IPS DF 6.9 (cell line): ENCODE results near the gene RNF217.
"Not testable (repeated sequence)": the region's sequence is repeated elsewhere in the genome, so short reads cannot be mapped to it uniquely, and the experiment has no call there.

Experiments
- DNase-seq: peaks from one replicate; pipeline ENCODE4 v3.0.0-alpha.2; 2013; ENCODE audit warnings: low read depth, low spot score
- H3K27ac ChIP-seq: one replicate; pipeline ENCODE4 v1.5.1; 2013; ENCODE audit warnings: low read length, control low read depth
- H3K27me3 ChIP-seq: 2 replicates; pipeline ENCODE4 v1.6.1; 2013; ENCODE audit warnings: mild to moderate bottlenecking, low read length; ENCODE audit not compliant: control insufficient read depth, insufficient read depth
- H3K36me3 ChIP-seq: 2 replicates; pipeline ENCODE4 v1.6.1; 2013; ENCODE audit warnings: low read length; ENCODE audit not compliant: control insufficient read depth, insufficient read depth
- H3K4me1 ChIP-seq: 2 replicates; pipeline ENCODE4 v1.6.1; 2013; ENCODE audit warnings: low read length; ENCODE audit not compliant: control insufficient read depth, insufficient read depth
- H3K4me3 ChIP-seq: 2 replicates; pipeline ENCODE4 v1.5.1; 2013; ENCODE audit warnings: mild to moderate bottlenecking, low read length
- H3K9me3 ChIP-seq: 2 replicates; pipeline ENCODE4 v1.6.1; 2013; ENCODE audit warnings: low read length, inconsistent platforms; ENCODE audit not compliant: control insufficient read depth, insufficient read depth
- WGBS: extraction: QIAGEN DNeasy Blood & Tissue Kit; methylation state at CpG from one replicate; pipeline ENCODE4 v1.1.7; 2013; ENCODE audit warnings: mixed read lengths, missing lambda C conversion rate; ENCODE audit not compliant: insufficient read length, insufficient coverage; 5-methylcytosine and 5-hydroxymethylcytosine counted together

The RNF217 gene

DNA sequence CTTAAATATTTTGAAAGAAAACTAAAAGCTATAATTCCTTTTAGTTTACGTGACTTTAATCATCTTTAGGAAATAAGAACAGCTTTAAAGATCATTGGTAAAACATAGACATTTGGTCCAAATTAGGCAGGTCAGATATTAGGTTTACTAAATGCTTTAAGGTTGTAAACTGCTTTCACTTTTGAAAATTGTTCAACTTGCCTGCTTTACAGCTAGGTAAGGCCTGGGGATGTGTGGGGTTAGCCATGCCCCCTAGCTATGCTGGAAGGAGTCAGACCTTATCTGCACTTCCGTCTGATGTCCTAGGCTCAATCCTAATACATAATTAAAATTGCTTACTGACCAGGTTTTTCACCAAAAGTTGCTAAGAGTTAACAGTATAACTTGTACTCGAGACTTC is 160.8 kb downstream of the RNF217 start:
- H3K27me3 ChIP-seq, result no peaks in the 10 kb centered on the region
- no peak overlapping the region for H3K4me3 ChIP-seq
- no CpG with 5 or more reads among the region's 3 CpGs for WGBS
- no peak for DNase-seq
- H3K4me1 ChIP-seq, result no peaks in the 10 kb centered on the region
- no peaks in the 10 kb centered on the region for H3K36me3 ChIP-seq
- no peaks in the 10 kb centered on the region; the same call in 1 of the 2 replicates for H3K9me3 ChIP-seq
- H3K27ac ChIP-seq, result no peak overlapping the region

DNA sequence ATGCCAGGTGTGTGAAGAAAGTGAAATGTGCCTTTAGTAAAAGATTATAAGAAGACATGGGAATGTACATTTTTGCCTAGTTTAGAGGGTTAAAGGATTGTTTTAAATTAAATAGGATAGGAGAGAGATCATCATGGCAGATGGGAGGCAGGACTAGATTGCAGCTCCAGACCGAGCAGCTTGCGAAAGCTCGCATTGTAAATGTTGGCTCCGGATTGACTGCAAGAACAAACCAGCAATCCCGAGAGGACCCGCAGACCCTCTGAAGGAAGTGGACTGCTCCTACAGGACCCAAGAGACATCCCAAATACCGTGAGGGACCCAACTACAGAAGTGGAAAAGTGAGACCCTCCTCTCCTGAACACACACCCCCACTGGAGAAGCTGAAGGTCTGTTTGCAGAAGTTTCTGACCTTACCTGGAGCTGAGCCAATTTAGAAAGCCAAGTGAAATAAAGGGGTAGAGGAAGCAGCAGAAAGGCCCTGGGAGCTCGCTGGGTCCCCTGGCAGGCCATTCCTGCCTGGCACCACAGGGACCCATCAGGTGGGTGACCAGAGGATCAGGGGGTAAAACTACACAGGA is 161.3 kb downstream of the RNF217 start:
- Histone ChIP-seq H3K36me3 (no peaks in the 10 kb centered on the region), H3K27me3 (no peaks in the 10 kb centered on the region), H3K4me3 (no peak overlapping the region), H3K4me1 (no peaks in the 10 kb centered on the region), H3K9me3 (no peaks in the 10 kb centered on the region; the same call in 1 of the 2 replicates), H3K27ac (no peak overlapping the region)
- no CpG with 5 or more reads among the region's 8 CpGs for WGBS
- no peak for DNase-seq

DNA sequence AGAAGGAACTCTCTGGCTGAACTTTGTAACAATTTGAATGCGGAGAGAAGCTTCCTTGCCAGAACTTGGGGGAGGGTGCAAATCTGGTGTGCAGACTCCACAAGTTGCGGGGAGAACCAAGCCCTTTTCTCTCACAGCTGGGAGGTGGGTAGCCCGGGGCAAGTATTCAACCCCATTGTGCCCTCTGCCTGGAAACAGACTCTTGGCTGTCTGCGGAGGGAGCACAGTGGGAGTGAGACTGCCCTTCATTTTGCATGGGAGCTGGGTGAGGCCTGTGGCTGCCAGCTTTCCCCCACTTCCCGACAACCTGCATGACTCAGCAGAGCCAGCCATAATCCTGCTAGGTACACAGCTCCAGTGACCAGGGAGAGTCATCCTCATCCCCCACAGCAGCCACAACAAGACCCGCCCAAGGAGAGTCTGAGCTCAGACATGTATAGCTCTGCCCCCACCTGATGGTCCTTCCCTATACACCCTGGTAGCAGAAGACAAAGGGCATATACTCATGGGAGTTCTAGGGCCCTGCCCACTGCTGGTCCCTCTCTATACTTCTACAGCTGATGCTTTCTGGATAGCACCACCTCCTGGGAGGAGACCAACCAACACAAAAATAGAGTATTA is 161.9 kb downstream of the RNF217 start:
- no peak for DNase-seq
- H3K4me1 ChIP-seq, result no peaks in the 10 kb centered on the region
- WGBS, result no CpG with 5 or more reads among the region's 6 CpGs
- no peaks in the 10 kb centered on the region for H3K36me3 ChIP-seq
- H3K4me3 ChIP-seq, result no peak overlapping the region
- no peaks in the 10 kb centered on the region for H3K9me3 ChIP-seq
- no peak overlapping the region for H3K27ac ChIP-seq
- H3K27me3 ChIP-seq, result no peaks in the 10 kb centered on the region

DNA sequence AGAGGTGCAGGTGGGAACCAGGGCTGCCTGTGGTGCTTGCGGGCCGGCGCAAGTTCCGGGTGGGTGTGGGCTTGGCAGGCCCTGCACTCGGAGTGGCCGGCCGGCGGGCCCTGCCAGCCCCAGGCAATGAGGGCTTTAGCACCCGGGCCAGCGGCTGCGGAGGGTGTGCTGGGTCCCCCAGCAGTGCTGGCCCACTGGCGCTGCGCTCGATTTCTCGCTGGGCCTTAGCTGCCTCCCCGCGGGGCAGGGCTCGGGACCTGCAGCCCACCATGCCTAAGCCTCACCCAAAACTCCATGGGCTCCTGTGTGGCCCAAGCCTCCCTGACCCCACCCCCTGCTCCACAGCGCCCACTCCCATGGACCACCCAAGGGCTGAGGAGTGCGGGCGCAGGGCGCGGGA is 163.6 kb downstream of the RNF217 start:
- not testable (repeated sequence) for H3K4me1 ChIP-seq, DNase-seq, H3K9me3 ChIP-seq, H3K4me3 ChIP-seq, H3K36me3 ChIP-seq, H3K27me3 ChIP-seq, H3K27ac ChIP-seq
- WGBS, result no CpG with 5 or more reads among the region's 23 CpGs

DNA sequence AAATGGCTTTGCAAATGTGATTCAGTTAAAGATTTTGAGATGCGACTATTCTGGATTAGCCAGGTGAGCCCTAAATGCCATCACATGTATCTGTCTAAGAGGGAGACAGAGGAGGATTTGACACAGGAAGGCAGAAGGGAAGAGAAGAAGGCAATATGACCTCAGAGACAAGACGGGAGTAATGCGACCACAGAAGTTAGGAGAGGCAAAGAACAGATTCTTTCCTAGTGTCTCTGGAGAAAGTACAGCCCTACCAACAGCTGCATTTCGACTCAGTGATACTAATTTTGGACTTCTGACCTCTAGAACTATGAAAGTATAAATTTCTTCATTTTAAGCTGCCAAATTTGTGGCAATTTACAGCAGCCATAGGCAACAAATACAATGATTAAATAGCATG is 167.1 kb downstream of the RNF217 start:
- Histone ChIP-seq H3K9me3 (no peaks in the 10 kb centered on the region), H3K4me1 (no peaks in the 10 kb centered on the region), H3K4me3 (no peak overlapping the region), H3K27me3 (no peaks in the 10 kb centered on the region), H3K36me3 (no peaks in the 10 kb centered on the region), H3K27ac (no peak overlapping the region)
- DNase-seq, result no peak
- no CpG with 5 or more reads among the region's 4 CpGs for WGBS

DNA sequence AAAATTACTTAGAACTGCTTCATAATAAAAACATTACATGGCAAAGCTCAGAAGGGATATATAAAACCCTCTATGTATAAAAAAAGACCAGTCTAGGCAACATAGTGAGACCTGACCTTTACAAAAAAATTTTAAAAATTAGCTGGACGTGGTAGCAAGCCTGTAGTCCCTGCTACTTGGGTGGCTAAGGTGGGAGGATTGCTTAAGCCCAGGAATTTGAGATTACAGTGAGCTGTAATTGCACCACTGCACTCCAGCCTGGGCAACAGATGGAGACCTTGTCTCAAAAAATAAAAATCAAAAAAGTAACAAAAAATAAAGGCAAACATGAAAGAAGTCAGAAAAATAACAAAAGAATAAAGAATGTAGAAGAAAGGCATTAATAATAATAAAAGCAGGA is 169.8 kb downstream of the RNF217 start:
- WGBS, result no CpG with 5 or more reads among the region's 1 CpG
- H3K36me3 ChIP-seq, result no peaks in the 10 kb centered on the region
- no peaks in the 10 kb centered on the region for H3K4me1 ChIP-seq
- no peak overlapping the region for H3K4me3 ChIP-seq
- no peak overlapping the region for H3K27ac ChIP-seq
- no peaks in the 10 kb centered on the region for H3K9me3 ChIP-seq
- no peaks in the 10 kb centered on the region for H3K27me3 ChIP-seq
- no peak for DNase-seq

DNA sequence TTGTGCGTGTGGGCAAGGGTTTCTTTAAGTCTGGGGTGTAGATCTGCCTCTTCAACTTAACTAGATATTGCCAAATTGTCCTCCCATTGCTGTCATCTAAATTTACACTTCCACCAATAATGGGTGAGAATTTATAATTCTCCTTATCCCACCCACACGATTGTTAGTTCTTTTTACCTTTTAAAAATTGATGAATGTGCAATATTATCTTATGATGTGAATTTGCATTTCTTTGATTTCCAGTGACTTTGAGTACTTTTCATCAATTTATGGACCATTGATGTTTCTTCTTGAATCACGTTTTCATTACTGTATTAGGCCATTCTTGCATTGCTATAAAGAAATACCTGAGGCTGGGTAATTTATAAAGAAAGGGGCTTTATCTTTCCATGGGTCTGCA is 174.1 kb downstream of the RNF217 start:
- Histone ChIP-seq H3K4me3 (no peak overlapping the region), H3K9me3 (no peaks in the 10 kb centered on the region), H3K36me3 (no peaks in the 10 kb centered on the region), H3K4me1 (no peaks in the 10 kb centered on the region), H3K27me3 (no peaks in the 10 kb centered on the region), H3K27ac (no peak overlapping the region)
- no peak for DNase-seq
- WGBS, result no CpG with 5 or more reads among the region's 3 CpGs

DNA sequence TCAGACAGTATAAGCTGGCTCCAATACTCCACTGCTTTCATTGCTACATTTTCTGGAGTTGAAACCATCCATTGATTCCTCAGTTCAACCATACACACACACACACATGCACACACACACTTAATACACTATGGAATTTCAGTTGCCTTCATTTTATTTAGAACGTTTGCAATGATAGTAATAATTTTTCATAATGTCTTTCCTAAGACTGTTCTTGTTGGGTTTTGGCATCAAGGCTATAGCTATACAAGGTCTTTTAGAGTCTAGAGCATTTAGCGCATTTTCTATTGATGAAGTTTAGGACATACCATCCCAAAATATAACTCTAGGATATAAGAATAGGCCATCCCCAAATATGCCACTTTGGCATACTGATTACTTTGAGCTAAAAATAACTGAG is 175.8 kb downstream of the RNF217 start:
- Histone ChIP-seq H3K27ac (no peak overlapping the region), H3K36me3 (no peaks in the 10 kb centered on the region), H3K4me1 (no peaks in the 10 kb centered on the region), H3K4me3 (no peak overlapping the region), H3K9me3 (no peaks in the 10 kb centered on the region), H3K27me3 (no peaks in the 10 kb centered on the region)
- no peak for DNase-seq
- WGBS, result no CpG with 5 or more reads among the region's 2 CpGs

DNA sequence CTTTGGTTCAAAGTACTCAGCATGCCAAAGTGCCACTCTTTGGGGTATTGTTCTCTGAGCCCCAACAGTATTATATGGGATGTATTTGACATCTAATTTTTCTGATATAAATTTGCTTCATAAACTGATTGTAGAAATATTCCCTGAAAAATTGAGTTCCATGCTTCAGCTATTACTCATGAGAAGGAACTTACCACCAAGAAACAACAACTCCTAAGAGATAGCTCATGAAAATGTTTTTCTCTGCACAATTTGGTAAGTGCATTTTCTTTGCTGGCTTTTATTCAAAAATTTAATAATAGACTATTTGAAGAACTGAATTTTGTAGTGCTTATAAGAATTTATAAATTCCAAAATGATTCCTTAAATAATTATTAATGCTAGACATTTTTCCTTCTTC is 178.6 kb downstream of the RNF217 start:
- no peaks in the 10 kb centered on the region for H3K9me3 ChIP-seq
- no peak overlapping the region for H3K27ac ChIP-seq
- DNase-seq, result no peak
- no peaks in the 10 kb centered on the region for H3K4me1 ChIP-seq
- no peak overlapping the region for H3K4me3 ChIP-seq
- H3K27me3 ChIP-seq, result no peaks in the 10 kb centered on the region
- H3K36me3 ChIP-seq, result no peaks in the 10 kb centered on the region
